ENCODE data around the gene COQ4.

COQ4 gene

DNA sequence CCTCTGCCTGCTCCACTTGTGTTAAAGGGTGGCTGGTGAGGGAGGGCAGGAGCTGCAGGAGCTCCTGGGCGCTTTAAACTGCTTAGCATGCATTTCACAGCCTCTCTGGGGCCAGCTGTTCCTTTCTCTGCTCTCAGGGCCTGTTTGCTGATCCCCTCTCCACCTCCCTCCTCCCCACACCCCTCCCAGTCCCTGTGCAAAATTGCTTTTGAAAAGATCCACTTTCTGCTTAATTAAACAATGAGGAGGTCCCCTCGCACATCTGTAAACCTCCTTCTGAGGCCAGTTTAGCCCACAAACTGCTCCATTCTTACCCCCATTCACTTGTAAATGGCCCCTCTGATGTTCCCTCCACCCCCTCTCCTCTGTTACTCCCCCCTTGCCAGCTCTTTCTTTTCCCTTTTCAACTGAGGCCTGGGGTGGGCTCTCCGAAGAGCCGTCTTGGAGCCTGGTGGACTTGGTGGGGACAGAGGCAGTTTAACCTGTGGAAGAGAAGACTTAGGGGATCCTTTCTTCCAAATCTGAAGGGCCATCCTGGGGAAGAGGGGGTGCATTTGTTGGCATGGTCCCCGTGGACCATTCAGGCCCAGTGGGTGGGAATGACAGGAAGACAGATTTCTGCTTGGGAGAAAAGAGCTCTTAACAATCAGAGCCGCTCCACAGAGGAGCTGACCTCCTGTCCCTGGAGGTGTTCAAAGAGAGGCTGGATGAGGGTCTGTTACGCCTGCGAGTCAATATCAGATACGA is 60.5 kb downstream of the COQ4 start:
- DNase-seq: no peak
